ENCODE data around the gene MECP2.

The MECP2 gene

GRCh38 chrX:153984351-153985178 is 113.0 kb downstream of the MECP2 start:
- DNase-seq: peak; percentile 39 to 72

- DNase-seq: peak in 1 of 2 donors; percentile 35
These were observed 114.2 kb downstream of the MECP2 start for GRCh38 chrX:153983321-153983801.

DNA sequence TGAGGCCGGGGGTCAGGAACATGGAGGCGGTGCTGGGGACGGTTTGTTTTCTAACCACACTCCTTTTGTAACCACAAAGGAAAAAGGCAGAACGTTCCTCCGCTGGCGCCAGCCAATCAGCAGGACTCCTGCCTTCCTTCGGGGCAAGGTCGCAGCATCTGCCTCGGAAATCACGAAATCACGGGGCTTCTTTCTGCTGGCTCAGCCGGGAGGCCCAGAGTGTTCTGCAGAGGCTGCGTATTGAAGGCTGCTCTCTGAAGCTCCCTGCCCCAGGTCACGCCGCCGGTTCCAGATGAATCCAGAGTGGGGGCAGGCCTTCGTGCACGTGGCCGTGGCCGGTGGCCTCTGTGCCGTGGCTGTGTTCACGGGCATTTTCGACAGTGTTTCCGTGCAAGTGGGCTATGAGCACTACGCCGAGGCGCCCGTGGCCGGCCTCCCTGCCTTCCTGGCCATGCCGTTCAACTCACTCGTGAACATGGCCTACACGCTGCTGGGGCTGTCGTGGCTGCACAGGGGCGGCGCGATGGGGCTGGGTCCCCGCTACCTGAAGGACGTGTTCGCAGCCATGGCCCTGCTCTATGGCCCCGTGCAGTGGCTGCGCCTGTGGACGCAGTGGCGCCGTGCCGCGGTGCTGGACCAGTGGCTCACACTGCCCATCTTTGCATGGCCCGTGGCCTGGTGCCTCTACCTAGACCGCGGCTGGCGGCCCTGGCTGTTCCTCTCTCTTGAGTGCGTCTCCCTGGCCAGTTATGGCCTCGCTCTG is 115.6 kb downstream of the MECP2 start:
- DNase-seq: peak; percentile 72 to 82

DNA sequence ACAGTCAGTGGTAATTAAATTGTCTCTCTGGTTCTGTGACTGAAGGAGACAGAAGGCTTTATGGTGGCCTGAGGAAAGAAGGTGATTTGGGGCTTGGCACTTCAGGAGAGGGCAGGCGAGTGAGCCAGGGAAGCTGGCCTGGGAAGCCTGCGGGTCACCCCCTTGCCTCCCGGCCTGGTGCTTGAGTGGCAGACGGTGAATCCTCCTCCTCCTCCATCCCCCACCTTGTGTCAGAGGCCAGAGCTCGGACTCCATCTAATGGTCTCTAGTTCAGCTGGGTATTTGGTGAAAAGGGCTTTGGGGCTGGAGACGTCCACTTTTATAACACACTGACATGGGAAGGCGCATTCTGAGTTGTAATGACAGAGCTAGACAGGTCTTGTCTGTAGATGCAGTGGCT is 116.3 kb downstream of the MECP2 start:
- no peak for DNase-seq

- DNase-seq: peak; percentile 47 to 71
These were observed 117.1 kb downstream of the MECP2 start for GRCh38 chrX:153980394-153980793.

DNA sequence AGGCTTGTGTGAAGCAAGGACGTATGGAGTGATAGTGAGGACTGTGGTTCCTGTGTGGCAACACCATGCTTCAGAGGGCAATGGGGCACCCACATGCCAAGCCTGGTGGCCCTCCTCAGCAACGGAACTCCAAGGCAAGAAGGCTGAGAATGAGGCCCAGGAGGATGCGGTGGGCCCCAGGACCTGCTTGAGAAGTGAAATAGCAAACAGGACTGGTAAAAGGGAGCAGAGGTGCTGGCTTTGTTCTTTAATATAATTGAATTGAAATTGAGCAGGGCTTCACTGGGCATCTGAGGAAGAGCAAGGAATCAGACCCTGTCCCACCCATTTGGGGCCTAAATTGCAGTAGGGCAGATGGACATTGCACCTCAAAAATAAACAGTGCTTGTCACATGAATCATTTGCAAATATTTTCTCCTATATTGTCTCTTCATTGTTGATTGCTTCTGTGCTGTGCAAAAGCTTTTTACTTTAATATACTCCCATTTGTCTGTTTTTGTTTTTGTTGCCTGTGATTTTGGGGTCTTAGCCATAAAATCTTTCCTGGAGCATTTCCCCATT is 122.7 kb downstream of the MECP2 start:
- no peak for DNase-seq

GRCh38 chrX:153974003-153974725 is 123.4 kb downstream of the MECP2 start:
- no peak for DNase-seq

DNA sequence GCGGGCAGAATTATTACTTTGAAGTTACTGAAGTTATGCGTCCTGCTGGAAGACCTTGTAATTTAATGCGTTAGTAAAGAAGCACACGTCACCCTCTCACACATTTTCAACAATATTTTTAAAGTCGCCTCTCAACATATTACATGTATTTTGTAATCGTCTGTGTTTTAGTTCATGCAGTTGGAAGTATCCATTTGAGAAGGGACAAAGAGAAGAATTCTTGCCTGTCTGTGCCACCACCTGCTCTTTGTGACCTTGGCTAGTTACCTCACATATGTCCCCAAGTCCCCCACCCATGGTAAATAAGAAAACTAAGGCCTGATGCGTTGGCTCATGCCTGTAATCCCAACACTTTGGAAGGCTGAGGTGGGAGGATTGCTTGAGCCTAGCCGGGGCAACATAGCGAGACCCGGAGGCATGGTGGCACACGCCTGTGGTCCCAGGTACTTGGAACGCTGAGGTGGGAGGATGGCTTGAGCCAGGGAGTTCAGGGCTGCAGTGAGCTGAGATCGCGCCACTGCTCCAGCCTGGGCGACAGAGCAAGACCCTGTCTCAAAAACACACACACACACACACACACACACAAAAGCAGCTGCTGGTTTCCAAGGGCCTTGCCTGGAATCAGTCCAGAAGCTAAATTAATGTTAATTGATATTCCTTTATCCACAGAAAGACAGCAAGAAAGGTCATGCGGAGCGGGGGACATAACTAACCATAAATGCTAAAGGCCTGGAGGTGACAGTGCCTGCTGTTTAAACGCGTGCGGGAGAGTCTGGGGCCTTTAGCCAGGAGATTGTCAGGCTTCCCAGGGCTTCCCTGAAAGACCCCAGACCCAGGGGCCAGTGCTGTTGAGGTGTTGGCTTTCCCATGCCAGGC is 124.2 kb downstream of the MECP2 start:
- DNase-seq: no peak

DNA sequence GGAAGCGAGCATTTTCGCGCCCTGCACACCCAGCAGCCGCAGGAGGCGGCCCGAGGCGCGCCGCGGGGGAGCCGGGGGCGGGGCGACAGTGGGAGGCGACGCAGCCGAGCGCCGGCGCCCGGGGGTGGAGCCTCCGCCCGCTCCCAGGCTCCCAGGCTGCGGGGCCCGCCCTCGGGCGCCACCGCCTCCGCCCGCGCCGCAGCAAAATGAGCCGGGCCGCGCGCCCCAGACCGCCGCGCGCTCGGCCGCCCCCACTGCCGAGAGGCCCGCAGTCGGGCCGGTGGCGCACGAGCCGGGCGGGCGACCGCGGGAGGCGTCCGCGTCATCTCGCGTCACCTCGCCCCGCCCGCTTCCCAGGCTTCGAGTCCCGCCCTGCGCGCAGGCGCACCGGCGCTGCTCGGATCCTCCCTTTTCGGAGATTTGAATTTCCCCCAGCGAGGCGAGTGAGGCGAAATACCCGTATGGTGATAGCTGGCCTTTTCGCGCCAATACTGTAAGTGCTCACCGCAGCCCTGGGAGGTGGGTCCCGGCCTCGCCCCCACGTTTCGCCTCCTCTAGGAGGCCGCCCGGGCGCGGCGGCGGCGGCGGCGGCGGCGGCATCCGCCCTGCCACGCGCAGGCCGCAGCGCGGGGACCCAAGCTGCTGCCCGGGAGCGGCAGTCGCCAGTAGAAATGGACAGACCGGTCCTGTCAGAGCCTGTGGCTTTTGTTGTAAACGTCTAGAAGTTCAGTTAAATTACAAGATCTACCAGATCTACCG is 125.0 kb downstream of the MECP2 start, which contains the start of gene TMEM187:
Gene TMEM187 (plus strand): TSS at position 387 of the 759 bp plus-strand sequence. CDS start 9,309 bp downstream, outside the sequence.
- peak; percentile 90 to 92 for DNase-seq

Data from CD4-positive, alpha-beta T cell treated with Interferon alpha-2 for 1 hour (primary cell).